K562 (cell line): ENCODE measurements around the gene TBC1D20.

Experiments
- CREB1 ChIP-seq, 2 experiments: sonication (generic) in 1 of 2; formaldehyde crosslinking in 1 of 2; IDR thresholded peaks; 2 replicates each; pipeline versions ENCODE4 v1.6.1 to v1.8.0; 2012 to 2022; ENCODE audit warnings: inconsistent platforms in 1 of 2, mild to moderate bottlenecking in 1 of 2, missing genetic modification reagents in 1 of 2, moderate library complexity in 1 of 2
- CTCF ChIP-seq, 3 experiments: IDR thresholded peaks in 2 of 3; conservative IDR thresholded peaks in 1 of 3; 2 replicates each; pipeline ENCODE4 v1.5.1; 2011 to 2012; ENCODE audit warnings: low read length in 3 of 3, mild to moderate bottlenecking in 3 of 3, control low read depth in 2 of 3, improper control_type of control experiment in 1 of 3, inconsistent platforms in 1 of 3, low read depth in 1 of 3, mixed read lengths in 1 of 3, moderate library complexity in 1 of 3; ENCODE audit not compliant: insufficient read depth in 2 of 3
- MYNN ChIP-seq, 2 experiments: sonication (generic); formaldehyde crosslinking in 1 of 2; IDR thresholded peaks; 2 replicates each; pipeline versions ENCODE4 v1.5.0 to v1.6.1; 2016 to 2020; ENCODE audit warnings: antibody characterized with exemption in 1 of 2, missing genetic modification reagents in 1 of 2
- POLR2A ChIP-seq: fragments of 450-650 bp; conservative IDR thresholded peaks from 2 replicates; pipeline ENCODE4 v1.6.1; 2016
- RB1 ChIP-seq: fragments of 450-650 bp; IDR thresholded peaks from 2 replicates; pipeline ENCODE4 v1.6.1; 2017; ENCODE audit warnings: low read depth, mild to moderate bottlenecking
- RERE ChIP-seq: sonication (generic); formaldehyde crosslinking; IDR thresholded peaks from 2 replicates; pipeline ENCODE4 v1.8.0; 2023; ENCODE audit warnings: missing genetic modification reagents, mild to moderate bottlenecking, borderline replicate concordance
- SMARCB1 ChIP-seq: IDR thresholded peaks from 2 replicates; pipeline ENCODE4 v1.6.1; 2011; ENCODE audit warnings: improper control_type of control experiment, low read depth; ENCODE audit not compliant: insufficient read length
- SPI1 ChIP-seq: IDR thresholded peaks from 2 replicates; pipeline ENCODE4 v1.6.1; 2011; ENCODE audit warnings: low read depth, low read length, control low read depth, borderline replicate concordance
- STAT6 ChIP-seq: sonication (generic); formaldehyde crosslinking; IDR thresholded peaks from 2 replicates; pipeline ENCODE4 v1.8.1; 2023; ENCODE audit warnings: mild to moderate bottlenecking, missing genetic modification reagents
- TAF1 ChIP-seq: IDR thresholded peaks from 2 replicates; pipeline ENCODE4 v1.6.1; 2011; ENCODE audit warnings: mild to moderate bottlenecking, low read length, moderate library complexity; ENCODE audit not compliant: insufficient read depth, control insufficient read depth, severe bottlenecking; ENCODE audit errors: extremely low read depth
- ZKSCAN1 ChIP-seq: fragments of 150-350 bp; IDR thresholded peaks from 2 replicates; pipeline ENCODE4 v1.6.1; 2016; ENCODE audit warnings: low read depth, low read length

GRCh38 chr20:407953-408842 is 54.1 kb downstream of the TBC1D20 start, which contains the start of gene RBCK1:
- TF ChIP-seq CREB1 (IDR thresholded peaks at IDR 0.05) (no peak), CREB1 (CRISPR knock-in tag; IDR thresholded peaks at IDR 0.05) (no peak), STAT6 (CRISPR knock-in tag) (no peak), CTCF (IDR thresholded peaks at IDR 0.05 in 2 of 3, conservative IDR thresholded peaks at IDR 0.05 in 1 of 3; ENCODE audit: insufficient read depth in 2 of 3, low read depth in 1 of 3, low read length in 3 of 3) (no peak), ZKSCAN1 (0 out of 2 replicates have a peak, but pooled peaks have one; percentile 20), MYNN (IDR thresholded peaks at IDR 0.05) (no peak), MYNN (CRISPR knock-in tag; IDR thresholded peaks at IDR 0.05) (no peak), POLR2A (peak; percentile 61; the same call in 1 of the 2 replicates), RB1 (peak; percentile 34; the same call in 1 of the 2 replicates), RERE (CRISPR knock-in tag) (no peak), SPI1 (no peak), TAF1 (peak; percentile 23), SMARCB1 (no peak)
